HEK293 (cell line): ENCODE measurements around the gene AGAP1.

Experiments used
- CTCF ChIA-PET: fragments of 350-600 bp; formaldehyde crosslinking; extraction: SDS; loops from one replicate; lab custom pipeline; 2021; ENCODE audit warnings: antibody characterized with exemption; lab: Yijun Ruan, JAX
- POLR2A ChIA-PET: fragments of 300-600 bp; formaldehyde crosslinking; extraction: SDS; loops from one replicate; lab custom pipeline; 2020; ENCODE audit warnings: antibody characterized with exemption, inconsistent platforms; lab: Yijun Ruan, JAX
- H3K27ac ChIP-seq: fragments of 200-500 bp; sonication (Bioruptor generic); 2 replicates; pipeline ENCODE4 v1.5.1; 2014; ENCODE audit warnings: low read depth, low read length, control low read depth, inconsistent platforms; ENCODE audit errors: extremely low read depth
- H3K36me3 ChIP-seq, 2 experiments: fragments of 200-500 bp in 1 of 2; sonication (Bioruptor generic) in 1 of 2; 1 replicate in 1 of 2; 2 replicates in 1 of 2; pipeline ENCODE4 v1.5.1; 2014 to 2017; ENCODE audit warnings: inconsistent platforms in 2 of 2, low read length in 2 of 2; ENCODE audit not compliant: control insufficient read depth in 2 of 2, insufficient read depth in 1 of 2
- H3K4me1 ChIP-seq: fragments of 200-500 bp; sonication (Bioruptor generic); 2 replicates; pipeline ENCODE4 v1.5.1; 2014; ENCODE audit warnings: mild to moderate bottlenecking, low read length, inconsistent platforms; ENCODE audit not compliant: control insufficient read depth, insufficient read depth
- H3K4me3 ChIP-seq: 2 replicates; pipeline ENCODE4 v1.5.1; 2011; ENCODE audit warnings: low read depth, mild to moderate bottlenecking, control low read depth, low read length, moderate library complexity
- H3K9me3 ChIP-seq: fragments of 200-500 bp; sonication (Bioruptor generic); 2 replicates; pipeline ENCODE4 v1.5.1; 2014; ENCODE audit warnings: low read depth, low read length, inconsistent platforms; ENCODE audit not compliant: control insufficient read depth, insufficient read depth
- BCL11B ChIP-seq: fragments of 450-650 bp; formaldehyde crosslinking; IDR thresholded peaks from 2 replicates; pipeline ENCODE4 v1.5.1; 2016; ENCODE audit warnings: low read depth, missing biosample characterization, missing genetic modification characterization
- GFI1B ChIP-seq: fragments of 450-650 bp; formaldehyde crosslinking; IDR thresholded peaks from 2 replicates; pipeline ENCODE4 v1.5.1; 2016; ENCODE audit warnings: missing biosample characterization, missing genetic modification characterization
- INSM2 ChIP-seq: fragments of 450-650 bp; formaldehyde crosslinking; IDR thresholded peaks from 2 replicates; pipeline ENCODE4 v1.5.1; 2016; ENCODE audit warnings: missing biosample characterization, missing genetic modification characterization
- MEIS1 ChIP-seq: sonication (generic); formaldehyde crosslinking; IDR thresholded peaks from 2 replicates; pipeline ENCODE4 v1.8.1; 2022; ENCODE audit warnings: missing genetic modification reagents, mild to moderate bottlenecking, borderline replicate concordance
- PATZ1 ChIP-seq: fragments of 450-650 bp; formaldehyde crosslinking; IDR thresholded peaks from 2 replicates; pipeline ENCODE4 v1.5.1; 2016; ENCODE audit warnings: missing biosample characterization, missing genetic modification characterization
- PBX3 ChIP-seq: sonication (generic); formaldehyde crosslinking; IDR thresholded peaks from 2 replicates; pipeline ENCODE4 v1.8.1; 2022; ENCODE audit warnings: mild to moderate bottlenecking, moderate library complexity, missing genetic modification reagents
- PRDM2 ChIP-seq: fragments of 450-650 bp; formaldehyde crosslinking; IDR thresholded peaks from 2 replicates; pipeline ENCODE4 v1.5.1; 2016; ENCODE audit warnings: missing biosample characterization, missing genetic modification characterization, borderline replicate concordance
- TCF7L2 ChIP-seq: IDR thresholded peaks from 2 replicates; pipeline ENCODE4 v1.6.1; 2011; ENCODE audit warnings: low read depth, mild to moderate bottlenecking, inconsistent platforms, low read length, moderate library complexity, borderline replicate concordance
- YY2 ChIP-seq: fragments of 450-650 bp; formaldehyde crosslinking; IDR thresholded peaks from 2 replicates; pipeline ENCODE4 v1.5.1; 2016; ENCODE audit warnings: missing biosample characterization, missing genetic modification characterization
- ZBTB17 ChIP-seq: fragments of 450-650 bp; formaldehyde crosslinking; IDR thresholded peaks from 2 replicates; pipeline ENCODE4 v1.5.1; 2016; ENCODE audit warnings: missing biosample characterization, missing genetic modification characterization
- ZNF148 ChIP-seq: fragments of 450-650 bp; formaldehyde crosslinking; IDR thresholded peaks from 2 replicates; pipeline ENCODE4 v1.5.0; 2017; ENCODE audit warnings: missing biosample characterization, missing genetic modification characterization, borderline replicate concordance
- ZNF221 ChIP-seq: fragments of 450-650 bp; formaldehyde crosslinking; IDR thresholded peaks from 2 replicates; pipeline ENCODE4 v1.5.1; 2017; ENCODE audit warnings: missing biosample characterization, missing genetic modification characterization, borderline replicate concordance
- ZNF274 ChIP-seq, 2 experiments: fragments of 200-500 bp in 1 of 2; fragments of 450-650 bp in 1 of 2; sonication (Bioruptor generic) in 1 of 2; formaldehyde crosslinking in 1 of 2; IDR thresholded peaks; 2 replicates each; pipeline versions ENCODE4 v1.5.1 to v1.6.1; 2014 to 2016; ENCODE audit warnings: borderline replicate concordance in 1 of 2, inconsistent platforms in 1 of 2, low read length in 1 of 2, missing biosample characterization in 1 of 2, missing genetic modification characterization in 1 of 2
- ZNF350 ChIP-seq: fragments of 450-650 bp; formaldehyde crosslinking; IDR thresholded peaks from 2 replicates; pipeline ENCODE4 v1.5.0; 2017; ENCODE audit warnings: missing biosample characterization, mild to moderate bottlenecking, missing genetic modification characterization
- ZNF473 ChIP-seq: fragments of 450-650 bp; formaldehyde crosslinking; IDR thresholded peaks from 2 replicates; pipeline ENCODE4 v1.5.1; 2017; ENCODE audit warnings: missing biosample characterization, missing genetic modification characterization
- ZNF488 ChIP-seq: fragments of 450-650 bp; formaldehyde crosslinking; IDR thresholded peaks from 2 replicates; pipeline ENCODE4 v1.5.1; 2016; ENCODE audit warnings: missing biosample characterization, missing genetic modification characterization
- ZNF768 ChIP-seq: fragments of 450-650 bp; formaldehyde crosslinking; IDR thresholded peaks from 2 replicates; pipeline ENCODE4 v1.5.1; 2018; ENCODE audit warnings: missing biosample characterization, mild to moderate bottlenecking, missing genetic modification characterization

AGAP1 gene

GRCh38 chr2:236157815-236158498 lies 664.1 kb downstream of the AGAP1 start:
- Histone ChIP-seq H3K27ac (no peak overlapping the region), H3K4me3 (no peak overlapping the region), H3K4me1 (no peaks in the 10 kb centered on the region; the same call in 1 of the 2 replicates), H3K36me3 (no peaks in the 10 kb centered on the region), H3K9me3 (no peaks in the 10 kb centered on the region)
- CTCF ChIA-PET: no interaction called here
- POLR2A ChIA-PET: no interaction called here
- TF ChIP-seq PBX3 (no peak), INSM2 (tag by site-specific recombination) (no peak), ZBTB17 (no peak), GFI1B (no peak), ZNF350 (tag by site-specific recombination) (no peak), ZNF488 (tag by site-specific recombination) (no peak), PRDM2 (tag by site-specific recombination) (no peak)

GRCh38 chr2:236158969-236159777 lies 665.3 kb downstream of the AGAP1 start:
- CTCF ChIA-PET: interaction anchor here (0.6 kb wide), 1 partner anchor 16 kb away, joined by 3 read pairs; no protein-coding TSS in a partner anchor
- H3K4me1 ChIP-seq: no peaks in the 10 kb centered on the region; the same call in 1 of the 2 replicates
- H3K36me3 ChIP-seq: peaks cover 0 to under 1% of the 10 kb centered on the region in 2 experiments; a peak in 1 of 3 replicates
- H3K4me3 ChIP-seq: no peak overlapping the region
- POLR2A ChIA-PET: interaction anchor here (0.7 kb wide), 1 partner anchor 9 kb away, joined by 3 read pairs; the partner anchor contains the start of gene GBX2
- H3K9me3 ChIP-seq: no peaks in the 10 kb centered on the region
- no peak overlapping the region for H3K27ac ChIP-seq
- TF ChIP-seq PATZ1 (tag by site-specific recombination) (no peak), ZNF473 (tag by site-specific recombination) (no peak), MEIS1 (CRISPR knock-in tag) (no peak), ZNF274 (IDR thresholded peaks at IDR 0.05; ENCODE audit: low read length) (no peak), ZNF274 (tag by site-specific recombination; IDR thresholded peaks at IDR 0.05; ENCODE audit: borderline replicate concordance) (no peak), BCL11B (tag by site-specific recombination) (no peak), ZNF768 (no peak), ZNF221 (tag by site-specific recombination) (no peak), TCF7L2 (no peak), ZNF148 (tag by site-specific recombination) (no peak), YY2 (tag by site-specific recombination) (no peak)
